GM21529 (cell line): ENCODE data around the gene KRTAP20-4.

Source experiments
- ATAC-seq: cut with Tn5 transposase; IDR thresholded peaks from one replicate; pipeline ENCODE4 v1.9.1; 2021; ENCODE audit not compliant: unreplicated experiment

KRTAP20-4 gene

GRCh38 chr21:30620522-30620921 is at the start of gene KRTAP20-4:
KRTAP20-4 (plus strand) TSS chr21:30620627.
- ATAC-seq: no peak

GRCh38 chr21:30577766-30578165 is 42.7 kb upstream of the KRTAP20-4 start:
- ATAC-seq: no peak

GRCh38 chr21:30579346-30579745 is 41.1 kb upstream of the KRTAP20-4 start:
- ATAC-seq: no peak

GRCh38 chr21:30580132-30580531 is 40.3 kb upstream of the KRTAP20-4 start:
- no peak for ATAC-seq

- no peak for ATAC-seq
Observed at GRCh38 chr21:30582870-30583269, 37.6 kb upstream of the KRTAP20-4 start.

- no peak for ATAC-seq
Observed at GRCh38 chr21:30590297-30590696, 30.1 kb upstream of the KRTAP20-4 start, which contains the start of gene KRTAP22-2. KRTAP22-2 (minus strand) TSS chr21:30590397.

GRCh38 chr21:30592140-30592539 is 28.3 kb upstream of the KRTAP20-4 start, which contains the start of gene KRTAP6-3:
KRTAP6-3 (plus strand) TSS chr21:30592440; CDS start chr21:30592446, 6 bp downstream.
- no peak for ATAC-seq

- no peak for ATAC-seq
Observed at GRCh38 chr21:30598802-30599201, 21.6 kb upstream of the KRTAP20-4 start, which contains the start of gene KRTAP6-2. KRTAP6-2 (minus strand) TSS chr21:30598902; CDS start chr21:30598874, 28 bp downstream.

- no peak for ATAC-seq
Observed at GRCh38 chr21:30600787-30601186, 19.6 kb upstream of the KRTAP20-4 start, which contains the start of gene KRTAP22-1. KRTAP22-1 (plus strand) TSS chr21:30601087.

- no peak for ATAC-seq
Observed at GRCh38 chr21:30605968-30606367, 14.5 kb upstream of the KRTAP20-4 start.

GRCh38 chr21:30612132-30612531 is 8.3 kb upstream of the KRTAP20-4 start:
- ATAC-seq: no peak

- ATAC-seq: no peak
Observed at GRCh38 chr21:30613836-30614235, 6.6 kb upstream of the KRTAP20-4 start, which contains the start of gene KRTAP6-1. KRTAP6-1 (minus strand) TSS chr21:30613930; CDS start chr21:30613904, 26 bp downstream.

- no peak for ATAC-seq
Observed at GRCh38 chr21:30615199-30615598, 5.2 kb upstream of the KRTAP20-4 start.

GRCh38 chr21:30616125-30616524 is 4.3 kb upstream of the KRTAP20-4 start, which contains the start of gene KRTAP20-1:
KRTAP20-1 (plus strand) TSS chr21:30616425; CDS start chr21:30616455, 30 bp downstream.
- no peak for ATAC-seq

- ATAC-seq: no peak
Observed at GRCh38 chr21:30620080-30620479, 347 bp upstream of the KRTAP20-4 start.

GRCh38 chr21:30623362-30623761 is 2.9 kb downstream of the KRTAP20-4 start:
- ATAC-seq: no peak

- ATAC-seq: no peak
Observed at GRCh38 chr21:30625449-30626165, 5.2 kb downstream of the KRTAP20-4 start.

GRCh38 chr21:30628109-30628508 is 7.7 kb downstream of the KRTAP20-4 start:
- no peak for ATAC-seq

- ATAC-seq: no peak
Observed at GRCh38 chr21:30629200-30629599, 8.8 kb downstream of the KRTAP20-4 start.

GRCh38 chr21:30634906-30635305 is 14.5 kb downstream of the KRTAP20-4 start, which contains the start of gene KRTAP20-2:
KRTAP20-2 (plus strand) TSS chr21:30635206; CDS start chr21:30635264, 58 bp downstream.
- ATAC-seq: no peak

GRCh38 chr21:30638686-30639085 is 18.3 kb downstream of the KRTAP20-4 start:
- ATAC-seq: no peak

GRCh38 chr21:30642564-30642963 is 22.1 kb downstream of the KRTAP20-4 start, which contains the start of gene KRTAP20-3:
KRTAP20-3 (plus strand) TSS chr21:30642864.
- no peak for ATAC-seq
